ENCODE results near the gene RNLS.

GRCh38 chr10:88230251-88230650 lies 352.9 kb downstream of the RNLS start:
- TF ChIP-seq HOXA7 (CRISPR knock-in tag; IDR thresholded peaks at IDR 0.05; ENCODE audit: borderline replicate concordance), result no peak
- no peak for TF ChIP-seq ZNF350 (tag by site-specific recombination; IDR thresholded peaks at IDR 0.05)
- no peak for TF ChIP-seq ZBTB6 (tag by site-specific recombination; IDR thresholded peaks at IDR 0.05)
- no peak for TF ChIP-seq SALL2 (tag by site-specific recombination; IDR thresholded peaks at IDR 0.05; ENCODE audit: borderline replicate concordance)
- no peak for TF ChIP-seq ZNF670 (tag by site-specific recombination; IDR thresholded peaks at IDR 0.05; ENCODE audit: low read depth)
- TF ChIP-seq TCF7L2 (IDR thresholded peaks at IDR 0.05; ENCODE audit: borderline replicate concordance, low read depth, low read length), result no peak
- TF ChIP-seq ZNF211 (tag by site-specific recombination; IDR thresholded peaks at IDR 0.05; ENCODE audit: low read depth), result no peak
- TF ChIP-seq SCRT2 (tag by site-specific recombination; IDR thresholded peaks at IDR 0.05), result no peak
- no peak for TF ChIP-seq ZBTB20 (tag by site-specific recombination; IDR thresholded peaks at IDR 0.05)
- TF ChIP-seq CTCF (tag by site-specific recombination; IDR thresholded peaks at IDR 0.05), result no peak
- TF ChIP-seq ZNF335 (tag by site-specific recombination; conservative IDR thresholded peaks at IDR 0.05), result no peak
